ENCODE measurements around the gene DCUN1D4. TPM values are rescaled to one million over a fixed set of nuclear protein-coding genes. Genes with fewer than 3 reads are reported as not detected.

DCUN1D4 gene
- total and polyA plus RNA-seq, 2 experiments from 2014 or later = 17.3 to 39.9 TPM

- H3K4me2 ChIP-seq = peak overlapping the region; percentile 84
- WGBS (ENCODE audit: low lambda C conversion rate, missing lambda C conversion rate) = 82% methylated on average over 1 of the region's 1 CpG
- no peak overlapping the region for H3K27ac ChIP-seq
- TF ChIP-seq CTCF (IDR thresholded peaks at IDR 0.05; ENCODE audit: poor library complexity) (no peak), EZH2 (IDR thresholded peaks at IDR 0.05; ENCODE audit: borderline replicate concordance) (no peak), EZH2phosphoT487 (IDR thresholded peaks at IDR 0.05; ENCODE audit: low read depth, severe bottlenecking, unreplicated experiment) (no peak)
- DNase-seq (ENCODE audit: low spot score) = no peak
- H3K79me2 ChIP-seq = peaks cover 63% of the 10 kb centered on the region
- no peaks in the 10 kb centered on the region for H3K36me3 ChIP-seq (replicated peaks; ENCODE audit: insufficient read depth, low read depth)
- H2AFZ ChIP-seq = no peak overlapping the region
- no peaks in the 10 kb centered on the region for H3K27me3 ChIP-seq
- no peaks in the 10 kb centered on the region for H3K9me3 ChIP-seq (ENCODE audit: low read depth)
- no peaks in the 10 kb centered on the region for H3K9me2 ChIP-seq (replicated peaks; ENCODE audit: insufficient read depth)
- H4K20me1 ChIP-seq (ENCODE audit: insufficient read depth, poor library complexity, severe bottlenecking) = peaks cover 22% of the 10 kb centered on the region
- H3K4me3 ChIP-seq = no peak overlapping the region
- H3K4me1 ChIP-seq (ENCODE audit: insufficient read depth) = no peaks in the 10 kb centered on the region
Measured at GRCh38 chr4:51845711-51846110, 2.8 kb downstream of the DCUN1D4 start.

GRCh38 chr4:51849430-51849829 lies 6.5 kb downstream of the DCUN1D4 start:
- no peak for DNase-seq (ENCODE audit: low spot score)
- TF ChIP-seq CTCF (IDR thresholded peaks at IDR 0.05; ENCODE audit: poor library complexity) (no peak), EZH2 (IDR thresholded peaks at IDR 0.05; ENCODE audit: borderline replicate concordance) (no peak), EZH2phosphoT487 (IDR thresholded peaks at IDR 0.05; ENCODE audit: low read depth, severe bottlenecking, unreplicated experiment) (no peak)
- H2AFZ ChIP-seq = no peak overlapping the region
- H3K79me2 ChIP-seq = peaks cover 90% of the 10 kb centered on the region
- peaks cover 22% of the 10 kb centered on the region for H4K20me1 ChIP-seq (ENCODE audit: insufficient read depth, poor library complexity, severe bottlenecking)
- H3K4me1 ChIP-seq (ENCODE audit: insufficient read depth) = peaks cover 17% of the 10 kb centered on the region
- H3K27me3 ChIP-seq = no peaks in the 10 kb centered on the region
- no peaks in the 10 kb centered on the region for H3K9me2 ChIP-seq (replicated peaks; ENCODE audit: insufficient read depth)
- H3K9me3 ChIP-seq (ENCODE audit: low read depth) = no peaks in the 10 kb centered on the region
- no peak overlapping the region for H3K4me2 ChIP-seq
- H3K4me3 ChIP-seq = no peak overlapping the region
- no peak overlapping the region for H3K27ac ChIP-seq
- 89% methylated on average over 5 of the region's 5 CpGs for WGBS (ENCODE audit: low lambda C conversion rate, missing lambda C conversion rate)
- H3K36me3 ChIP-seq (replicated peaks; ENCODE audit: insufficient read depth, low read depth) = no peaks in the 10 kb centered on the region

GRCh38 chr4:51850294-51850693 lies 7.3 kb downstream of the DCUN1D4 start:
- no peak overlapping the region for H3K4me3 ChIP-seq
- peaks cover 94% of the 10 kb centered on the region for H3K79me2 ChIP-seq
- no peaks in the 10 kb centered on the region for H3K27me3 ChIP-seq
- no peaks in the 10 kb centered on the region for H3K9me2 ChIP-seq (replicated peaks; ENCODE audit: insufficient read depth)
- H3K9me3 ChIP-seq (ENCODE audit: low read depth) = no peaks in the 10 kb centered on the region
- no peak overlapping the region for H2AFZ ChIP-seq
- H3K4me2 ChIP-seq = no peak overlapping the region
- H3K4me1 ChIP-seq (ENCODE audit: insufficient read depth) = peaks cover 17% of the 10 kb centered on the region
- no peak for DNase-seq (ENCODE audit: low spot score)
- H4K20me1 ChIP-seq (ENCODE audit: insufficient read depth, poor library complexity, severe bottlenecking) = peaks cover 19% of the 10 kb centered on the region
- TF ChIP-seq EZH2phosphoT487 (IDR thresholded peaks at IDR 0.05; ENCODE audit: low read depth, severe bottlenecking, unreplicated experiment) (no peak), EZH2 (IDR thresholded peaks at IDR 0.05; ENCODE audit: borderline replicate concordance) (no peak), CTCF (IDR thresholded peaks at IDR 0.05; ENCODE audit: poor library complexity) (no peak)
- 99% methylated on average over 4 of the region's 4 CpGs for WGBS (ENCODE audit: low lambda C conversion rate, missing lambda C conversion rate)
- H3K36me3 ChIP-seq (replicated peaks; ENCODE audit: insufficient read depth, low read depth) = no peaks in the 10 kb centered on the region
- no peak overlapping the region for H3K27ac ChIP-seq

Data from hepatocyte (in vitro differentiated cells).